Upper lobe of left lung (tissue), 6 donors: ENCODE results near the gene MSL2. TPM values are rescaled to one million over a fixed set of nuclear protein-coding genes. Genes with fewer than 3 reads are reported as not detected.
"Not testable (repeated sequence)": the region's sequence is repeated elsewhere in the genome, so short reads cannot be mapped to it uniquely, and the experiment has no call there.

Source experiments
- ATAC-seq, 2 donors: fragments of 200-7000 bp; cut with Tn5 transposase; one replicate each; pipeline ENCODE4 v1.9.1; 2022; ENCODE audit warnings: mild to moderate bottlenecking in 2 of 2, moderate library complexity in 2 of 2; ENCODE audit not compliant: low FRiP score in 2 of 2
- DNase-seq, 2 donors: peaks; one replicate each; pipeline ENCODE4 v3.0.0-alpha.2; 2019 to 2020
- H3K27ac ChIP-seq, 4 donors: fragments of 200-600 bp; sonication (generic); one replicate each; pipeline ENCODE4 v1.5.1; 2016 to 2019
- H3K27me3 ChIP-seq, 4 donors: fragments of 200-600 bp; sonication (generic); one replicate each; pipeline ENCODE4 v1.5.1; 2017 to 2019
- H3K36me3 ChIP-seq, 4 donors: fragments of 200-600 bp; sonication (generic); one replicate each; pipeline ENCODE4 v1.5.1; 2016 to 2019
- H3K4me1 ChIP-seq, 4 donors: fragments of 200-600 bp; sonication (generic); one replicate each; pipeline ENCODE4 v1.5.1; 2018 to 2019
- H3K4me3 ChIP-seq, 4 donors: fragments of 200-600 bp; sonication (generic); one replicate each; pipeline ENCODE4 v1.5.1; 2017 to 2019; ENCODE audit warnings: mild to moderate bottlenecking in 2 of 4, moderate library complexity in 1 of 4
- H3K9me3 ChIP-seq, 4 donors: fragments of 200-600 bp; sonication (generic); one replicate each; pipeline ENCODE4 v1.5.1; 2018 to 2019
- EP300 ChIP-seq, 4 donors: sonication (generic); formaldehyde crosslinking; IDR thresholded peaks; one replicate each; pipeline ENCODE4 v1.5.1; 2017; ENCODE audit warnings: antibody characterized with exemption in 4 of 4, control low read depth in 2 of 4
- POLR2A ChIP-seq, 4 donors: fragments of 450-650 bp; IDR thresholded peaks; one replicate each; pipeline ENCODE4 v1.5.1; 2016 to 2017; ENCODE audit warnings: antibody characterized with exemption in 4 of 4, mild to moderate bottlenecking in 2 of 4
- POLR2AphosphoS5 ChIP-seq, 2 donors: sonication (generic); formaldehyde crosslinking; IDR thresholded peaks; one replicate each; pipeline ENCODE4 v1.5.1; 2017; ENCODE audit warnings: antibody characterized with exemption in 2 of 2
- WGBS, 2 donors: methylation state at CpG; one replicate each; pipeline ENCODE4 v1.1.5; 2017 to 2018; 5-methylcytosine and 5-hydroxymethylcytosine counted together
- total RNA-seq, 6 donors: library from RNA; depleted of rRNA in 4 of 6; stranded (reverse); fragments of >200 nt in 4 of 6; gene quantifications; one replicate each; pipeline versions ENCODE4 v1.1.0 to v1.2.1, GENCODE V29; 2016 to 2021
- TF ChIP-seq, protein P1 (sequence below), 6 experiments: fragments of 450-650 bp in 4 of 6; fragments of 200-600 bp in 2 of 6; sonication (generic) in 2 of 6; IDR thresholded peaks; one replicate each; pipeline ENCODE4 v1.5.1; 2016 to 2019; ENCODE audit warnings: antibody characterized with exemption in 6 of 6
- donor health status: DM: no; HTN: no; CAD: no; lungs with moderate emphysema.
- donor health status: DM: no; HTN: yes; CAD: no; lungs with severe emphysema.

The MSL2 gene
- total RNA-seq, 6 donors from 2014 or later = 15.1 to 42.6 (median 33.4) TPM

DNA sequence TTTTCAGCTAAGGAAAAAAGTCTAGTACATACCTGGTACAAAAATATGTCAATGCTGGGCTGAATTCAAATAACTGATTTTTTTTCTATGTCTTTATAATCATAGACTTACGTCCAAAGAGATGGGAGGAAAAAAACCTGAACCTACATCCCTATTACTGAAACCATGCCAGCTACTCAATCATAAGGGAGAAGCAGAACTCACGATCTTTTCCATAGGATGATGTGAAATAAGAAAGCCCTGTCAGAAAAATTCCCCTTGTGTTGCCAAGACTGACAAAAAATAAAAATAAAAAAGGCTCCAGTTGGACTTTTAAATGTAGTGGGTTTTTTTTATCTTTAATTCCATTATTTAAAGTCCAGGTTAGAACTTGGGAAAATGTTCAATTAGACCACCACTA is 3.3 kb downstream of the MSL2 start:
- DNase-seq (no peak), ATAC-seq (no peak)
- H3K27ac ChIP-seq = peak overlapping the region; percentile 99 to 100 (median 100)
- WGBS, 2 donors = 2 to 3% methylated on average over 2 of the region's 2 CpGs
- H3K36me3 ChIP-seq = no peaks in the 10 kb centered on the region
- H3K4me1 ChIP-seq = peaks cover 38 to 63% (median 48%) of the 10 kb centered on the region in 4 donors
- no peaks in the 10 kb centered on the region for H3K27me3 ChIP-seq
- H3K9me3 ChIP-seq = no peaks in the 10 kb centered on the region
- peak overlapping the region in 3 of 4 donors; percentile 89 to 93 (median 89) for H3K4me3 ChIP-seq
- no peak for TF ChIP-seq POLR2AphosphoS5 (IDR thresholded peaks at IDR 0.05)
- no peak for TF ChIP-seq POLR2A (IDR thresholded peaks at IDR 0.05)
- TF ChIP-seq, protein P1, sequence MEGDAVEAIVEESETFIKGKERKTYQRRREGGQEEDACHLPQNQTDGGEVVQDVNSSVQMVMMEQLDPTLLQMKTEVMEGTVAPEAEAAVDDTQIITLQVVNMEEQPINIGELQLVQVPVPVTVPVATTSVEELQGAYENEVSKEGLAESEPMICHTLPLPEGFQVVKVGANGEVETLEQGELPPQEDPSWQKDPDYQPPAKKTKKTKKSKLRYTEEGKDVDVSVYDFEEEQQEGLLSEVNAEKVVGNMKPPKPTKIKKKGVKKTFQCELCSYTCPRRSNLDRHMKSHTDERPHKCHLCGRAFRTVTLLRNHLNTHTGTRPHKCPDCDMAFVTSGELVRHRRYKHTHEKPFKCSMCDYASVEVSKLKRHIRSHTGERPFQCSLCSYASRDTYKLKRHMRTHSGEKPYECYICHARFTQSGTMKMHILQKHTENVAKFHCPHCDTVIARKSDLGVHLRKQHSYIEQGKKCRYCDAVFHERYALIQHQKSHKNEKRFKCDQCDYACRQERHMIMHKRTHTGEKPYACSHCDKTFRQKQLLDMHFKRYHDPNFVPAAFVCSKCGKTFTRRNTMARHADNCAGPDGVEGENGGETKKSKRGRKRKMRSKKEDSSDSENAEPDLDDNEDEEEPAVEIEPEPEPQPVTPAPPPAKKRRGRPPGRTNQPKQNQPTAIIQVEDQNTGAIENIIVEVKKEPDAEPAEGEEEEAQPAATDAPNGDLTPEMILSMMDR (IDR thresholded peaks at IDR 0.05) = no peak
- TF ChIP-seq EP300 (IDR thresholded peaks at IDR 0.05) = no peak

DNA sequence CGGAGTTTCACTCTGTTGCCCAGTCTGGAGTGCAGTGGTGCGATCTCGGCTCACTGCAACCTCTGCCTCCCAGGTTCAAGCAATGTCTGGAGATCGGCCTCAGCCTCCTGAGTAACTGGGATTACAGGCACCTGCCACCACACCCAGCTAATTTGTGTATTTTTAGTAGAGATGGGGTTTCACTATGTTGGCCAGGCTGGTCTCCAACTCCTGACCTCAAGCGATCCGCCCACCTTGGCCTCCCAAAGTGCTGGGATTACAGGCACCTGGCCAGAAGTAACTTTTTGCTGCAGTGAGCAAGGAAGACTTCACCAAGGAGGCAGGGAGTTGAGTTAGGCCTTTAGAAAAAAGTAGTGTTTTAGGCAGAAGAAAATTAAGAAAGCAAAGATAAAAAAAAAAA is 3.9 kb downstream of the MSL2 start:
- Histone ChIP-seq H3K4me1 (peaks cover 38 to 63% (median 49%) of the 10 kb centered on the region in 4 donors), H3K27ac (peak overlapping the region in 2 of 4 donors; percentile 15 to 99), H3K4me3 (peak overlapping the region in 3 of 4 donors; percentile 89 to 93 (median 89))
- not testable (repeated sequence) for H3K9me3 ChIP-seq, DNase-seq, ATAC-seq, H3K36me3 ChIP-seq, H3K27me3 ChIP-seq
- WGBS, 2 donors = 31 to 32% methylated on average over 6 of the region's 6 CpGs

DNA sequence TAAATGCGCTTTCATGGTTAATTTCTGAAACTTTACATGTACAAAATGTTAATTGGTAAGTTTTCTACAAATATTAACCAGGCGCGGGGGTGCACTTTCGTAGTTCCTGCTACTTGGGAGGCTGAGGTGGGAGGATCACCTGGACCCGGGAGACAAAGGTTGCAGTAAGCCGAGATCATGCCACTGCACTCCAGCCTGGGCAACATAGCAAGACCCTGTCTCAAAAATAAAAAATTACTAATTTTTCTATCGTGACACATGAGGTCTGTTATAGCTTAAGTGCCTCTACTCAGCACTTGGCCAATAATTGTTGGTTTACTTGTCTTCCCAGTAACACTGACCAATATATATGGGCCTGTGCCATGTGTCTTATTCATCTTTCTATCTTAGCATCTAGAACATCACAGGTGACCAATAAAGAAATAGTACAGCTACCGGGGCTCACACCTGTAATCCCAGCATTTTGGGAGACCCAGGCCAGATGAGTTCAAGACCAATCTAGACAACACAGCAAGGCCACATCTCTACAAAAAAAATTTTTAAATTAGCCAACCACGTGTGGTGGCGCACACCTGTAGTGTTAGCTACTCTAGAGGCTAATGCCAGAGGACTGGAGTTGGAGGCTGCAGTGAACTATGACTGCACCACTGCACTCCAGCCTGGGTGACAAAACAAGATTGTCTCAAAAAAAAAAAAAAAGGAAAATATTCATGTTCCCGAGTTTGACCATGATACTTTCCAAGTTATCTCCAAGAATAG is 6.1 kb downstream of the MSL2 start:
- no peaks in the 10 kb centered on the region for H3K27me3 ChIP-seq
- ATAC-seq (no peak), DNase-seq (no peak)
- TF ChIP-seq POLR2A (IDR thresholded peaks at IDR 0.05) (no peak), EP300 (IDR thresholded peaks at IDR 0.05) (no peak), POLR2AphosphoS5 (IDR thresholded peaks at IDR 0.05) (no peak)
- TF ChIP-seq, protein P1 (IDR thresholded peaks at IDR 0.05) = no peak
- H3K27ac ChIP-seq = no peak overlapping the region
- peaks cover 56 to 80% (median 65%) of the 10 kb centered on the region in 4 donors for H3K4me1 ChIP-seq
- no peaks in the 10 kb centered on the region for H3K9me3 ChIP-seq
- H3K36me3 ChIP-seq = no peaks in the 10 kb centered on the region
- WGBS, 2 donors = 90 to 92% methylated on average over 11 of the region's 11 CpGs
- H3K4me3 ChIP-seq = no peak overlapping the region

DNA sequence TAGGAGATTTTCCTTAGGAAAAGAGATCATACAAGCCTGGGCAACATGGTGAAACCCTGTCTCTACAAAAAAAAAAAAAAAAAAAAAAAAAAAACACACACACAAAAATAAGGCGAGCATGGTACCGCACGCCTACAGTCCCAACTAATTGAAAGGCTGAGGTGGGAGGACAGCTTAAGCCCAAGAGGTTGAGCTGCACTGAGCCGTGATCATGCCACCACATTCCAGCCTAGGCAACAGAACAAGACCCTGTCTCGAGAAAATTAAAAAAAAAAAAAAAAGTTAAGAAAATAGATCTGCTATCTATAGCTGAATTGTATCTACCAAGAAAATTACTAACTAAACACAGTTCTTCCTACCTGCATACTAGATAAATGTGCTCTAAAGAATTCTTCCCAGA is 7.1 kb downstream of the MSL2 start:
- ATAC-seq = no peak
- no peak for DNase-seq
- H3K9me3 ChIP-seq = no peaks in the 10 kb centered on the region
- TF ChIP-seq, protein P1 (IDR thresholded peaks at IDR 0.05) = no peak
- no peak for TF ChIP-seq POLR2A (IDR thresholded peaks at IDR 0.05)
- TF ChIP-seq EP300 (IDR thresholded peaks at IDR 0.05) = no peak
- no peak overlapping the region for H3K27ac ChIP-seq
- no peaks in the 10 kb centered on the region for H3K36me3 ChIP-seq
- no peak overlapping the region for H3K4me3 ChIP-seq
- H3K27me3 ChIP-seq = no peaks in the 10 kb centered on the region
- peaks cover 65 to 90% (median 73%) of the 10 kb centered on the region in 4 donors for H3K4me1 ChIP-seq
- WGBS, 2 donors = 85 to 91% methylated on average over 5 of the region's 5 CpGs

DNA sequence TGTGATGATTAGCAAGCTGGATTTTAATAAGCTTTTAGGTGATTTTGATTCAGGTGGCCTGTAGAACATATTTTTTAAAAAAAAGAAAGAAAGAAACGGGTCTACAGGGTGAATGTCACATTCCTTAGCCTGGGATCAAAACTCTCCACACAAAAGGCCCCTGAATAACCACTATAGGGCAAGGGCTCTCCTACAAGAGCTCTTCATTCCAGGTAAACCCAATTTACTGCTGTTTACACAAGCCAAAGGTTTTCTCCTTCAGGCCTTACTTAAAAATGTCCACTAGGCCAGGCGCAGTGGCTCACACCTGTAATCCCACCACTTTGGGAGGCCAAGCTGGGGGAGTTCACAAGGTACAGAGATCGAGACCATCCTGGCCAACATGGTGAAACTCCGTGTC is 8.3 kb downstream of the MSL2 start:
- WGBS, 2 donors = 62 to 75% methylated on average over 4 of the region's 4 CpGs
- peak overlapping the region in 2 of 4 donors; percentile 4 to 36 for H3K27ac ChIP-seq
- TF ChIP-seq, protein P1 (IDR thresholded peaks at IDR 0.05) = no peak
- TF ChIP-seq EP300 (IDR thresholded peaks at IDR 0.05) (peak in 1 of 4 donors; percentile 45), POLR2A (IDR thresholded peaks at IDR 0.05) (no peak), POLR2AphosphoS5 (IDR thresholded peaks at IDR 0.05) (peak in 1 of 2 donors; percentile 10)

More for the DNA sequence above, 8.3 kb downstream of the MSL2 start:
- Histone ChIP-seq H3K9me3 (no peaks in the 10 kb centered on the region), H3K27me3 (no peaks in the 10 kb centered on the region), H3K4me1 (peaks cover 66 to 92% (median 75%) of the 10 kb centered on the region in 4 donors), H3K36me3 (no peaks in the 10 kb centered on the region), H3K4me3 (no peak overlapping the region)
- ATAC-seq (no peak), DNase-seq (no peak)
